ENCODE results near the gene LRRK2.

LRRK2 gene

GRCh38 chr12:40254455-40255085 is 29.8 kb downstream of the LRRK2 start:
- ATAC-seq, result no peak
- no peak for TF ChIP-seq ISL1 (CRISPR knock-in tag; IDR thresholded peaks at IDR 0.05)
- TF ChIP-seq OSR1 (CRISPR knock-in tag; IDR thresholded peaks at IDR 0.05), result no peak
- no peak for TF ChIP-seq ZFP30 (CRISPR knock-in tag; IDR thresholded peaks at IDR 0.05)
- no peak for TF ChIP-seq GLIS3 (CRISPR knock-in tag; IDR thresholded peaks at IDR 0.05)
- no peak for TF ChIP-seq ARNTL (CRISPR knock-in tag; IDR thresholded peaks at IDR 0.05; ENCODE audit: borderline replicate concordance, low read depth)
- TF ChIP-seq BACH2 (CRISPR knock-in tag; IDR thresholded peaks at IDR 0.05; ENCODE audit: borderline replicate concordance), result no peak
- TF ChIP-seq, protein P1, sequence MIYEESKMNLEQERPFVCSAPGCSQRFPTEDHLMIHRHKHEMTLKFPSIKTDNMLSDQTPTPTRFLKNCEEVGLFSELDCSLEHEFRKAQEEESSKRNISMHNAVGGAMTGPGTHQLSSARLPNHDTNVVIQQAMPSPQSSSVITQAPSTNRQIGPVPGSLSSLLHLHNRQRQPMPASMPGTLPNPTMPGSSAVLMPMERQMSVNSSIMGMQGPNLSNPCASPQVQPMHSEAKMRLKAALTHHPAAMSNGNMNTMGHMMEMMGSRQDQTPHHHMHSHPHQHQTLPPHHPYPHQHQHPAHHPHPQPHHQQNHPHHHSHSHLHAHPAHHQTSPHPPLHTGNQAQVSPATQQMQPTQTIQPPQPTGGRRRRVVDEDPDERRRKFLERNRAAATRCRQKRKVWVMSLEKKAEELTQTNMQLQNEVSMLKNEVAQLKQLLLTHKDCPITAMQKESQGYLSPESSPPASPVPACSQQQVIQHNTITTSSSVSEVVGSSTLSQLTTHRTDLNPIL (CRISPR knock-in tag; IDR thresholded peaks at IDR 0.05; ENCODE audit: low read depth), result no peak
- no peak for TF ChIP-seq CSDC2 (CRISPR knock-in tag; IDR thresholded peaks at IDR 0.05)
- TF ChIP-seq TSHZ2 (CRISPR knock-in tag; IDR thresholded peaks at IDR 0.05), result no peak
- no peak for TF ChIP-seq ESRRG (CRISPR knock-in tag; IDR thresholded peaks at IDR 0.05)
- TF ChIP-seq ZFP3 (CRISPR knock-in tag; IDR thresholded peaks at IDR 0.05), result no peak
- no peak for TF ChIP-seq TOX (CRISPR knock-in tag; IDR thresholded peaks at IDR 0.05; ENCODE audit: borderline replicate concordance)
- TF ChIP-seq, protein P2, sequence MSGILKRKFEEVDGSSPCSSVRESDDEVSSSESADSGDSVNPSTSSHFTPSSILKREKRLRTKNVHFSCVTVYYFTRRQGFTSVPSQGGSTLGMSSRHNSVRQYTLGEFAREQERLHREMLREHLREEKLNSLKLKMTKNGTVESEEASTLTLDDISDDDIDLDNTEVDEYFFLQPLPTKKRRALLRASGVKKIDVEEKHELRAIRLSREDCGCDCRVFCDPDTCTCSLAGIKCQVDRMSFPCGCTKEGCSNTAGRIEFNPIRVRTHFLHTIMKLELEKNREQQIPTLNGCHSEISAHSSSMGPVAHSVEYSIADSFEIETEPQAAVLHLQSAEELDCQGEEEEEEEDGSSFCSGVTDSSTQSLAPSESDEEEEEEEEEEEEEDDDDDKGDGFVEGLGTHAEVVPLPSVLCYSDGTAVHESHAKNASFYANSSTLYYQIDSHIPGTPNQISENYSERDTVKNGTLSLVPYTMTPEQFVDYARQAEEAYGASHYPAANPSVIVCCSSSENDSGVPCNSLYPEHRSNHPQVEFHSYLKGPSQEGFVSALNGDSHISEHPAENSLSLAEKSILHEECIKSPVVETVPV (CRISPR knock-in tag; IDR thresholded peaks at IDR 0.05), result no peak
- no peak for TF ChIP-seq ZNF70 (CRISPR knock-in tag; IDR thresholded peaks at IDR 0.05)
- no peak for TF ChIP-seq ZNF565 (CRISPR knock-in tag; conservative IDR thresholded peaks at IDR 0.05; ENCODE audit: low read depth)
- TF ChIP-seq ZNF8 (CRISPR knock-in tag; IDR thresholded peaks at IDR 0.05), result no peak
- no peak for TF ChIP-seq PATZ1 (CRISPR knock-in tag; IDR thresholded peaks at IDR 0.05; ENCODE audit: borderline replicate concordance)
- TF ChIP-seq PPARA (CRISPR knock-in tag; IDR thresholded peaks at IDR 0.05; ENCODE audit: borderline replicate concordance), result no peak
- no peak for TF ChIP-seq SNAI2 (CRISPR knock-in tag; IDR thresholded peaks at IDR 0.05)
- TF ChIP-seq RARB (CRISPR knock-in tag; IDR thresholded peaks at IDR 0.05), result no peak

DNA sequence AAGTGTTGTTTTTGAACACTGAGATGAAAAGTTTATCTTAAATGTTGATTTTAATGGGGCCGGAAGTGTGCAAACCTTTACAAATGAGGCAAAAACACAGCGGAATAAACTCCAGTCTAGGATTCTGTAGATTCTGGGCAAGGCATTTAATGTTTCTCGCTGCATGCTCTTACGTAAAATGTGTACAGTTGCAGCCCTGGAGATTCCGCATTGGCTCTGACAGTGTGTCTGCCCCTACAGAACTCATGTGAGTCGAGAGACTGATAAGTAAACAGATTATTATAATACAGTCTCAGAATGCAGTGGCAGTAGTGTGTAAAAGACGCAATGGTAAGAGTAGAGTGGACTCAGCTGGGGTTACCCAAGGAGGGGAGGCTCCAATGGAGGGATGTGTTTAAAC is 33.6 kb downstream of the LRRK2 start:
- ATAC-seq, result no peak
- TF ChIP-seq ZFP3 (CRISPR knock-in tag; IDR thresholded peaks at IDR 0.05) (no peak), ZC3H10 (CRISPR knock-in tag; IDR thresholded peaks at IDR 0.05) (no peak), ESRRG (CRISPR knock-in tag; IDR thresholded peaks at IDR 0.05) (no peak), ZFP30 (CRISPR knock-in tag; IDR thresholded peaks at IDR 0.05) (no peak), CSDC2 (CRISPR knock-in tag; IDR thresholded peaks at IDR 0.05) (no peak), TCF4 (CRISPR knock-in tag; IDR thresholded peaks at IDR 0.05; ENCODE audit: borderline replicate concordance) (no peak), ZNF565 (CRISPR knock-in tag; conservative IDR thresholded peaks at IDR 0.05; ENCODE audit: low read depth) (no peak), SNAI2 (CRISPR knock-in tag; IDR thresholded peaks at IDR 0.05) (no peak), BACH2 (CRISPR knock-in tag; IDR thresholded peaks at IDR 0.05; ENCODE audit: borderline replicate concordance) (no peak), RARB (CRISPR knock-in tag; IDR thresholded peaks at IDR 0.05) (no peak)
- TF ChIP-seq, protein P1 (CRISPR knock-in tag; IDR thresholded peaks at IDR 0.05; ENCODE audit: low read depth), result no peak
- TF ChIP-seq, protein P2 (CRISPR knock-in tag; IDR thresholded peaks at IDR 0.05), result no peak
